Aorta (tissue), 5 donors: ENCODE measurements around the gene GANAB. TPM values are rescaled to one million over a fixed set of nuclear protein-coding genes. Genes with fewer than 3 reads are reported as not detected.
A peak's percentile ranks its signal among the peaks of the same experiment; 100 is the strongest.
"Not testable (repeated sequence)": the region's sequence is repeated elsewhere in the genome, so short reads cannot be mapped to it uniquely, and the experiment has no call there.

Experiments
- ATAC-seq: fragments of 200-7000 bp; cut with Tn5 transposase; one replicate; pipeline ENCODE4 v1.9.1; 2022; ENCODE audit warnings: moderate library complexity; ENCODE audit not compliant: low FRiP score
- DNase-seq, 2 donors: peaks; one replicate each; pipeline ENCODE4 v3.0.0-alpha.2; 2020
- H3K27ac ChIP-seq, 2 donors: one replicate each; pipeline ENCODE4 v1.5.1; 2013; ENCODE audit warnings: low read length in 2 of 2, mild to moderate bottlenecking in 2 of 2, moderate library complexity in 2 of 2, control low read depth in 1 of 2, inconsistent platforms in 1 of 2, low read depth in 1 of 2
- H3K27me3 ChIP-seq, 2 donors: one replicate each; pipeline ENCODE4 v1.6.1; 2013; ENCODE audit warnings: control low read depth in 1 of 2, low read length in 1 of 2, mild to moderate bottlenecking in 1 of 2, moderate library complexity in 1 of 2; ENCODE audit not compliant: insufficient read depth in 2 of 2, control insufficient read depth in 1 of 2
- H3K36me3 ChIP-seq, 2 donors: one replicate each; pipeline ENCODE4 v1.6.1; 2013; ENCODE audit warnings: control low read depth in 1 of 2, low read length in 1 of 2, mild to moderate bottlenecking in 1 of 2; ENCODE audit not compliant: insufficient read depth in 2 of 2, control insufficient read depth in 1 of 2
- H3K4me1 ChIP-seq, 2 donors: one replicate each; pipeline ENCODE4 v1.6.1; 2013; ENCODE audit warnings: low read length in 2 of 2, control low read depth in 1 of 2, mild to moderate bottlenecking in 1 of 2, moderate library complexity in 1 of 2; ENCODE audit not compliant: insufficient read depth in 2 of 2, control insufficient read depth in 1 of 2
- H3K4me3 ChIP-seq, 2 donors: one replicate each; pipeline ENCODE4 v1.5.1; 2013; ENCODE audit warnings: low read length in 2 of 2, control low read depth in 1 of 2, mild to moderate bottlenecking in 1 of 2
- H3K9me3 ChIP-seq: one replicate; pipeline ENCODE4 v1.6.1; 2013; ENCODE audit warnings: mild to moderate bottlenecking, low read length; ENCODE audit not compliant: control insufficient read depth
- WGBS, 2 donors: extraction: QIAGEN DNeasy Blood & Tissue Kit; methylation state at CpG; one replicate each; pipeline ENCODE4 v1.1.7; 2013; 5-methylcytosine and 5-hydroxymethylcytosine counted together
- intact Hi-C, 2 donors: fragments of 100-400 bp; cut with DNase I; formaldehyde crosslinking; loops; one replicate each; pipeline versions ENCODE4 v1.14.2 to v1.15.0; 2022
- polyA plus RNA-seq, 2 donors: library from polyadenylated mRNA; stranded (reverse); fragments of 200-250 nt; gene quantifications; one replicate each; pipeline ENCODE4 v1.2.3, GENCODE V29; 2013
- total RNA-seq, 2 donors: library from RNA; stranded (reverse); fragmentation: NEBNext Ultra II Directional; extraction: Animal tissue kit (Norgen Biotek cat#: 25700); gene quantifications; one replicate each; pipeline ENCODE4 v1.2.1, GENCODE V29; 2021
- donor health status: healthy with polysubstance abuse.
- donor health status: Bipolar disorder and iron deficiency.
- donor health status: DM: no; HTN: no; CAD: no.
- donor health status: DM: no; HTN: no; CAD: no.
- donor health status: DM: yes; HTN: yes; CAD: no.

Gene GANAB
- total and polyA plus RNA-seq, 4 donors, result 41.2 to 206 (median 156) TPM

GRCh38 chr11:62593434-62594044 is 52.9 kb downstream of the GANAB start:
- Histone ChIP-seq H3K9me3 (no peaks in the 10 kb centered on the region), H3K27ac (no peak overlapping the region), H3K4me3 (no peak overlapping the region), H3K27me3 (no peaks in the 10 kb centered on the region), H3K4me1 (no peaks in the 10 kb centered on the region), H3K36me3 (peaks cover 3 to 4% of the 10 kb centered on the region in 2 donors)
- no peak for ATAC-seq
- WGBS, 2 donors, result 58 to 59% methylated on average over 13 of the region's 13 CpGs
- intact Hi-C loops, result no loop called here
- peak; percentile 90 to 91 for DNase-seq

DNA sequence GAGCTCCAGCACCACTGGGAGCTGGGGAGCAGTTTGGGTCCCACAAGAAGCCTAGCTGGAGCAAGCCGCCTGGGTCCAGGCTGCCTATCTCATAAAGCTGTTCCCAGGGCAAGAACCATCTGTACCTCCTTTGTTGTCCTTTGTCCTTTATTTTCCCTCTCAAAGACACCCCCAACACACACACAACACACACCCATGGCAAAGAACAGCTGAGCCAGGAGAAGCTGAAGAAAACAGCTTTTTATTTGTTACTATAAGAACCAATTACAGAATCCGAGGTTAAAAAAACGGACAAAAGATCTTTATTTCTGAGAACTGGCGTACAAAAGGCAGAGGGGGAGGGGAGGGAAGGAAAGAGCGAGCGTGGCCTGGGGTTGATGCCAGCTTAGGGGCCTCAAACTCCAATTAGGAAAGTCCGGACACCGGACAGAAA is 53.4 kb downstream of the GANAB start:
- no peaks in the 10 kb centered on the region for H3K4me1 ChIP-seq
- no peaks in the 10 kb centered on the region for H3K9me3 ChIP-seq
- 76 to 78% methylated on average over 8 of the region's 8 CpGs for WGBS, 2 donors
- DNase-seq (peak in 1 of 2 donors; percentile 33), ATAC-seq (no peak)
- no peaks in the 10 kb centered on the region for H3K27me3 ChIP-seq
- intact Hi-C loops, result no loop called here
- no peak overlapping the region for H3K4me3 ChIP-seq
- peaks cover 0 to 4% of the 10 kb centered on the region in 2 donors for H3K36me3 ChIP-seq
- no peak overlapping the region for H3K27ac ChIP-seq

DNA sequence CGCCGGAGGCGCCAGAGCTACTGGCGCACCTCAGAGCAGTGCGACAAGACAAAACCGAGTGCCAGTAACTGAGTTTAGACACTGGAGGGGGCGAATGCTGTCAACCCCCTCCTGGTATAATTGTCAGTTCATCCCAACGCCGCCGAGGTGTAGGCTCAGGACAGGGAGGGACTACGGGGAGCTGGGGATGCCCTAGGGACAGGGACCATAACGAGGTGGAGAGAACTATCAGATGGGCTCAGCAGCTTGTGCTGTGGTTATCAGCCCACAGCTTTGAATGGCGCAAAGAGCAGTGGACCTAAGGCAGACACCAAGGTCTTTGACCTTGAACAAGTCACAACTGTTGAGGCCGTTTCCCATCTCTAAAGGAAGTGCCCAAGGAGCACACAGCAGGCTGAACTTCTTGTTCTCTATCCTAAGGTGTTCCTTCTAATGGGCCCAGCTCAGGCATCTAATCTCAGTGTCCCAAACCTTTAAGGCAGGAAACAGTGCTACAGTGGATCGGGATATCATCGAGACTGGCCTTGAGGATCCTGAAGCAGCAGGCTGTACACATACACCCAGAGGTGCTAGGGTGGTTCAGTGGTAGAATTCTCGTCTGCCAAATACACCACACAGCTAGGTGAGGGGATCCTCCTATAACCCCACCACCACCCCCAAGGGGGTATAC is 54.1 kb downstream of the GANAB start:
- Histone ChIP-seq H3K27me3 (no peaks in the 10 kb centered on the region), H3K9me3 (no peaks in the 10 kb centered on the region), H3K27ac (peak overlapping the region; percentile 58 to 78), H3K36me3 (peaks cover 0 to 4% of the 10 kb centered on the region in 2 donors), H3K4me1 (no peaks in the 10 kb centered on the region), H3K4me3 (peak overlapping the region in 1 of 2 donors; percentile 3)
- intact Hi-C loops, result no loop called here
- DNase-seq (no peak), ATAC-seq (no peak)
- WGBS, 2 donors, result 12 to 14% methylated on average over 17 of the region's 17 CpGs

GRCh38 chr11:62591448-62592145 is 54.8 kb downstream of the GANAB start, which contains the start of gene TUT1:
Gene TUT1 (minus strand): TSS chr11:62591523. CDS start chr11:62591485, 38 bp downstream.
- DNase-seq (peak; percentile 97), ATAC-seq (peak; percentile 97)
- whole genome bisulfite sequencing, 2 donors, result 0 to 1% methylated on average over 58 of the region's 58 CpGs
- Histone ChIP-seq H3K27me3 (no peaks in the 10 kb centered on the region), H3K9me3 (no peaks in the 10 kb centered on the region), H3K27ac (peak within 1 kb of the TSS; percentile 78 to 84), H3K4me1 (no peaks in the 10 kb centered on the region), H3K4me3 (peak within 1 kb of the TSS; percentile 78 to 87), H3K36me3 (peaks cover 0 to 4% of the 10 kb centered on the region in 2 donors)
- intact Hi-C loops, result no loop called here

GRCh38 chr11:62588966-62589637 is 57.3 kb downstream of the GANAB start:
- Histone ChIP-seq H3K27ac (no peak overlapping the region), H3K9me3 (no peaks in the 10 kb centered on the region), H3K27me3 (no peaks in the 10 kb centered on the region), H3K4me1 (no peaks in the 10 kb centered on the region), H3K36me3 (no peaks in the 10 kb centered on the region), H3K4me3 (no peak overlapping the region)
- WGBS, 2 donors, result 55% methylated on average over 18 of the region's 18 CpGs
- intact Hi-C loops, result no loop called here
- no peak for ATAC-seq
- DNase-seq, result peak; percentile 32 to 46

DNA sequence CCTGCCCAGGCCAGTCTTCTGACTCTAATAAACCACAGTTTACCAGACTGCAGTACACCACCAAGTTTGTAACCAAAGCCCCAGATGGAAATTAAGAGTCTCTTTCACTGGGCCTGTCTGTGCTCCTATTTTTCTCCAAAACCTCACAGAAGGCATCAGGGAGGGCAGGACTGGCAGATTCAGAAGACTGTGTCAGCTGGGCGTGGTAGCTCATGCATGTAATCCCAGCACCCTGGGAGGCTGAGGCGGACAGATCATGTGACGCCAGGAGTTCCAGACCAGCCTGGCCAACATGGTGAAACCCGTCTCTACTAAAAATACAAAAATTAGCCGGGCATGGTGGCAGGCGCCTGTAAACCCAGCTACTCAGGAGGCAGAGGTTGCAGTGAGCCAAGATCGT is 61.1 kb downstream of the GANAB start:
- intact Hi-C loops, H3K4me3 ChIP-seq, ATAC-seq, H3K4me1 ChIP-seq, H3K9me3 ChIP-seq, H3K27me3 ChIP-seq, H3K36me3 ChIP-seq, H3K27ac ChIP-seq: not testable (repeated sequence)
- DNase-seq, result peak in 1 of 2 donors; percentile 36
- WGBS, 2 donors, result 92% methylated on average over 7 of the region's 7 CpGs

GRCh38 chr11:62581735-62582134 is 64.7 kb downstream of the GANAB start:
- H3K4me1 ChIP-seq, H3K36me3 ChIP-seq, H3K27ac ChIP-seq, DNase-seq, H3K27me3 ChIP-seq, H3K9me3 ChIP-seq, intact Hi-C loops, ATAC-seq, H3K4me3 ChIP-seq: not testable (repeated sequence)
- WGBS, 2 donors, result 96 to 97% methylated on average over 4 of the region's 4 CpGs

- WGBS, 2 donors, result 91 to 92% methylated on average over 18 of the region's 18 CpGs
- no peak overlapping the region for H3K4me3 ChIP-seq
- no peaks in the 10 kb centered on the region for H3K27me3 ChIP-seq
- peak in 1 of 2 donors; percentile 38 for DNase-seq
- no peak overlapping the region for H3K27ac ChIP-seq
- H3K9me3 ChIP-seq, result no peaks in the 10 kb centered on the region
- intact Hi-C loops, result no loop called here
- no peaks in the 10 kb centered on the region for H3K36me3 ChIP-seq
- ATAC-seq, result no peak
- no peaks in the 10 kb centered on the region for H3K4me1 ChIP-seq
These were observed 65.3 kb downstream of the GANAB start for GRCh38 chr11:62580959-62581715.
